ENCODE data around the gene RNF220. TPM values are rescaled to one million over a fixed set of nuclear protein-coding genes. Genes with fewer than 3 reads are reported as not detected.
A peak's percentile ranks its signal among the peaks of the same experiment; 100 is the strongest.

Gene RNF220
- total and polyA plus RNA-seq, 2 of the 4 experiments (the other 2 are of a cell fraction): 71.8 to 77.1 TPM

DNA sequence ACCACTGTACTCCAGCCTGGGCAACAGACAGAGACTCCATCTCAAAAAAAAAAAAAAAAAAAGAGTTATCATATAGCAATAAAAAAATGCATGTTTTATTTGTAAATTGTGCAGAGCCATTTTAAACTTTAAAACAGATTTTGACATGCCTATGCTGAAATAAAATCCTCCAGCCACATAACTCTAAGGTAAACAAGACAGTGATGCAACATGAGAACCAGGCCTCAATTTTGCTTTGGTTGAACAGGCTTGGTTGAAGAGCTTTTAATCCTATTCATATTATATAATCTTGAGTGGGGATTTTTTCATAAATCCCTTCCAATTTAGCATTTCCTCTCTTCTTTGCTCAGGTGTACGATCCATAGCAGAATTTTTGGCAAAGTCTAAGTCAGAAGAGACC lies 295.5 kb downstream of the RNF220 start:
- BruUV-seq (replicated peaks): no TSS peak
- intact Hi-C loops (cut with micrococcal nuclease) (no loop called here), in situ Hi-C loops (cut with MboI; ENCODE audit: low sequenced_read_pairs) (no loop called here), dilution Hi-C loops (cut with HindIII; ENCODE audit: low sequenced_read_pairs, unreplicated experiment) (no loop called here)
- Histone ChIP-seq H3K56ac (ENCODE audit: extremely low read depth, insufficient read depth, low read length) (no peak overlapping the region), H3K4me3 (ENCODE audit: insufficient read depth, low read depth, low read length) (no peak overlapping the region), H2BK15ac (ENCODE audit: low read depth, low read length) (no peak overlapping the region), H3K9me3 (ENCODE audit: control insufficient read depth, insufficient read depth, low read length) (no peaks in the 10 kb centered on the region), H3K4ac (ENCODE audit: low read depth, low read length) (no peak overlapping the region), H4K5ac (ENCODE audit: low read depth, low read length) (no peak overlapping the region), H3K4me2 (ENCODE audit: low read depth, low read length) (no peak overlapping the region), H2BK120ac (ENCODE audit: low read depth, low read length) (no peak overlapping the region), H3K4me1 (ENCODE audit: control insufficient read depth, insufficient read depth, low read length) (peaks cover 2% of the 10 kb centered on the region; the same call in 1 of the 2 replicates), H4K20me1 (ENCODE audit: insufficient read depth, low read length) (no peaks in the 10 kb centered on the region), H2AK5ac (ENCODE audit: low read depth, low read length) (no peak overlapping the region), H2AFZ (replicated peaks; ENCODE audit: low read length, poor library complexity) (no peak overlapping the region), H3K9ac (ENCODE audit: low read depth, low read length) (no peak overlapping the region), H3K18ac (ENCODE audit: low read depth, low read length) (no peak overlapping the region), H3K79me1 (ENCODE audit: low read depth in 1 of 2, low read length in 2 of 2) (no peaks in the 10 kb centered on the region), H3K36me3 (ENCODE audit: control insufficient read depth, insufficient read depth, low read length) (no peaks in the 10 kb centered on the region), H3K23ac (ENCODE audit: low read depth, low read length) (no peak overlapping the region), H2BK20ac (ENCODE audit: low read depth, low read length) (no peak overlapping the region), H3K27ac (ENCODE audit: insufficient read depth, low read length) (no peak overlapping the region), H4K91ac (ENCODE audit: insufficient read depth, low read depth, low read length) (no peak overlapping the region), H3K14ac (replicated peaks; ENCODE audit: low read depth, low read length) (no peak overlapping the region), H3K27me3 (ENCODE audit: control insufficient read depth, insufficient read depth, low read length) (peaks cover 11% of the 10 kb centered on the region), H2BK5ac (ENCODE audit: low read depth, low read length, poor library complexity, severe bottlenecking) (no peak overlapping the region), H4K8ac (ENCODE audit: low read depth in 2 of 2, low read length in 2 of 2) (no peak overlapping the region), H3K9me1 (ENCODE audit: insufficient read depth, low read length) (no peaks in the 10 kb centered on the region), H2AK9ac (replicated peaks; ENCODE audit: low read depth, low read length, poor library complexity) (no peak overlapping the region)
- DNase-seq (peak; percentile 49), ATAC-seq (ENCODE audit: low read depth) (peak; percentile 71)
- peak; percentile 64 for TF ChIP-seq CEBPB (IDR thresholded peaks at IDR 0.05; ENCODE audit: low read depth, low read length)
- TF ChIP-seq, protein P1, sequence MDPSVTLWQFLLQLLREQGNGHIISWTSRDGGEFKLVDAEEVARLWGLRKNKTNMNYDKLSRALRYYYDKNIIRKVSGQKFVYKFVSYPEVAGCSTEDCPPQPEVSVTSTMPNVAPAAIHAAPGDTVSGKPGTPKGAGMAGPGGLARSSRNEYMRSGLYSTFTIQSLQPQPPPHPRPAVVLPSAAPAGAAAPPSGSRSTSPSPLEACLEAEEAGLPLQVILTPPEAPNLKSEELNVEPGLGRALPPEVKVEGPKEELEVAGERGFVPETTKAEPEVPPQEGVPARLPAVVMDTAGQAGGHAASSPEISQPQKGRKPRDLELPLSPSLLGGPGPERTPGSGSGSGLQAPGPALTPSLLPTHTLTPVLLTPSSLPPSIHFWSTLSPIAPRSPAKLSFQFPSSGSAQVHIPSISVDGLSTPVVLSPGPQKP (IDR thresholded peaks at IDR 0.05; ENCODE audit: borderline replicate concordance, low read depth, low read length): no peak
- ChIA-PET CTCF (no interaction called here), POLR2A (ENCODE audit: unreplicated experiment) (no interaction called here)
- WGBS, 2 experiments (ENCODE audit: extremely low coverage in 2 of 2, insufficient read length in 1 of 2): no CpG with 5 or more reads among the region's 1 CpG
